Measurements from ENCODE around the gene CACNA2D3.

DNA sequence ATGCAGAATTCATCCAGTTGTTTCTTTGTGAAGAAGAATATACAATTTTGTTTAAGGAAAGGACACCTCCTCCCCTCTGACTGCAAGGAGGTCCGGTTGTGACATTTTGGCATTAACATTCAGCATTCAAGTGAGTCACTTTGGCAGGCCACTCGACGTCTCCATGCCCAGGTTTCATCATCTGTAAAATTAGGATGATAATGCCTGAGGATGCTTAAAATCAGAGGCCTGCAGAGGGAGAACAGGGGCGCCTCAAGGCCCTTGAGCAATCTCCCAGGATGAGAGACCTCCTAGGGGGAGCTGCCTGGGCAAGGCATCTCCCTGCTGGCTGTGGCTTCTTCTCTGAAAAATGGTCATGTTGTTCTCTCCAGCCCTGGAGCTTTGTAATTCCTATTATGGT is 236.0 kb downstream of the CACNA2D3 start:
- TF ChIP-seq POLR2AphosphoS5 (IDR thresholded peaks at IDR 0.05; ENCODE audit: low read depth, low read length) (no peak), POLR2A (IDR thresholded peaks at IDR 0.05; ENCODE audit: low read depth, low read length) (no peak), PAX5 (IDR thresholded peaks at IDR 0.05; ENCODE audit: insufficient read depth, low read length, severe bottlenecking) (no peak)

Measured in GM12891 (cell line).